OCI-LY3 (cell line): ENCODE results near the gene ADAM8.
A peak's percentile ranks its signal among the peaks of the same experiment; 100 is the strongest.

Experiments
- CTCF ChIP-seq: fragments of 200-600, 300-600 bp; sonication (generic); IDR thresholded peaks from 2 replicates; pipeline ENCODE4 v1.5.1; 2014; ENCODE audit warnings: antibody characterized with exemption, low read length, low read depth
- EZH2phosphoT487 ChIP-seq: fragments of 200-600 bp; shearing (Covaris generic); IDR thresholded peaks from 2 replicates; pipeline ENCODE4 v1.6.1; 2018; ENCODE audit warnings: antibody characterized with exemption, mixed run types, low read depth

DNA sequence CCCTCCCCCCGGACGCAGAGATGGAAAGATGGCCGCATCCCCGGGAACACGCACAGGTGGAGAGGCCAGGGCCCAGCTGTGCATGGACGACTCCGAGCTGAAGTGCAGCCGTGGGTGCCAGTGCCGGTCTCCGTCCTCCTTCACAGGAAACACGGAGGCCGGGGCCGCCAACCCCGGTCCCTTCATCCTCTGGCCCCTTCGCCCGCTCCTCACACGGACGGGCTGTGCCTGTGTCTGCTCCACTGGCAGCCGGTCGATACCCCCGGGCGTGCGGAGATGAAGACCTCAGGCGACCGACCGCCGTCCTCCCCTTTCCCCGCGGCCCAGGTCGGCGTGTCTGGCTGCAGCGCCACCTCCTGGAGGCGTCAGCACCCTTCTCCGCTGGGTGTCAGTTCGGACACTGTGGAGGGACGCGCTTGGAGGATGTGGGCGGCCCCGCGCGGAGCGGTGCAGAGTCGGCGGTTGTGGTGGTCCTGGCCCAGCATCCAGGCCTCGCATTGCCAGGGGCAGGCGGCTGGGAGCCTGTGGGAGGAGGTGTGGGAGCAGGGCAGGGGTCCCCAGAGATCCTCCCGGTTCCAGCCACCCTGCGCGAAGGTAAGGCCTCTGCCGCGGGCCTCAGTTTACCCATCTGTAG, 41.9 kb upstream of the ADAM8 start:
- TF ChIP-seq CTCF, result peak; percentile 51
- no peak for TF ChIP-seq EZH2phosphoT487
